GM19193 (cell line): ENCODE results near the gene FBXO11.

Experiments used
- POLR2A ChIP-seq: IDR thresholded peaks from 4 replicates; pipeline ENCODE4 v1.6.1; 2011; ENCODE audit not compliant: insufficient read depth, insufficient read length; ENCODE audit errors: extremely low read depth

Gene FBXO11

GRCh38 chr2:47903781-47904490 is 2.4 kb downstream of the FBXO11 start:
- no peak for TF ChIP-seq POLR2A

- no peak for TF ChIP-seq POLR2A
Measured at GRCh38 chr2:47900857-47901256, 5.4 kb downstream of the FBXO11 start.

- TF ChIP-seq POLR2A = no peak
Measured at GRCh38 chr2:47899915-47900816, 6.1 kb downstream of the FBXO11 start.

GRCh38 chr2:47897883-47898731 is 8.2 kb downstream of the FBXO11 start:
- no peak for TF ChIP-seq POLR2A

GRCh38 chr2:47896450-47896968 is 9.8 kb downstream of the FBXO11 start:
- TF ChIP-seq POLR2A = no peak

GRCh38 chr2:47893771-47894170 is 12.5 kb downstream of the FBXO11 start:
- TF ChIP-seq POLR2A = no peak

- TF ChIP-seq POLR2A = no peak
Measured at GRCh38 chr2:47892338-47892730, 14.0 kb downstream of the FBXO11 start.

GRCh38 chr2:47891369-47892337 is 14.6 kb downstream of the FBXO11 start:
- TF ChIP-seq POLR2A = no peak

- no peak for TF ChIP-seq POLR2A
Measured at GRCh38 chr2:47890711-47891368, 15.5 kb downstream of the FBXO11 start.

GRCh38 chr2:47888581-47889280 is 17.6 kb downstream of the FBXO11 start:
- no peak for TF ChIP-seq POLR2A

- TF ChIP-seq POLR2A = no peak
Measured at GRCh38 chr2:47876912-47877311, 29.4 kb downstream of the FBXO11 start.

- no peak for TF ChIP-seq POLR2A
Measured at GRCh38 chr2:47872941-47873340, 33.4 kb downstream of the FBXO11 start.
